SK-N-SH (cell line): ENCODE measurements around the gene ETV3. TPM values are rescaled to one million over a fixed set of nuclear protein-coding genes. Genes with fewer than 3 reads are reported as not detected.

Experiments
- CTCF ChIA-PET: fragments of 300-600, 350-600 bp; formaldehyde crosslinking; extraction: SDS; loops from one replicate; lab custom pipeline; 2021; lab: Yijun Ruan, JAX
- POLR2A ChIA-PET: fragments of 350-600 bp; sonication (Branson Sonifier 250); formaldehyde crosslinking; extraction: SDS; loops from one replicate; lab custom pipeline; 2020; ENCODE audit warnings: antibody characterized with exemption, inconsistent platforms; lab: Yijun Ruan, JAX
- DNase-seq: peaks from one replicate; pipeline ENCODE4 v3.0.0; 2012
- H2AFZ ChIP-seq: fragments of 200-600 bp; sonication (generic); 2 replicates; pipeline ENCODE4 v1.8.1; 2016; ENCODE audit warnings: antibody characterized with exemption, mild to moderate bottlenecking, low read depth
- H3F3A ChIP-seq: fragments of 200-600 bp; sonication (generic); replicated peaks from 2 replicates; pipeline ENCODE3; 2016; ENCODE audit warnings: antibody characterized with exemption, mild to moderate bottlenecking; ENCODE audit not compliant: insufficient read depth
- H3K27ac ChIP-seq, 2 experiments: fragments of 200-500 bp in 1 of 2; fragments of 200-600 bp in 1 of 2; sonication (Bioruptor generic) in 1 of 2; sonication (generic), shearing (Covaris generic) in 1 of 2; 2 replicates each; pipeline versions ENCODE4 v1.5.1 to v1.6.1; 2014 to 2016; ENCODE audit warnings: low read depth in 2 of 2, inconsistent platforms in 1 of 2, low read length in 1 of 2, mild to moderate bottlenecking in 1 of 2, mixed read lengths in 1 of 2
- H3K27me3 ChIP-seq: fragments of 200-600 bp; sonication (generic), shearing (Covaris generic); 2 replicates; pipeline ENCODE4 v1.6.1; 2016; ENCODE audit warnings: mixed run types; ENCODE audit not compliant: insufficient read depth
- H3K36me3 ChIP-seq, 2 experiments: fragments of 200-500 bp in 1 of 2; fragments of 200-600 bp in 1 of 2; sonication (Bioruptor generic) in 1 of 2; sonication (generic) in 1 of 2; replicated peaks in 1 of 2; 2 replicates each; pipeline versions ENCODE3 to v1.5.1; 2014 to 2016; ENCODE audit warnings: low read length in 1 of 2, mild to moderate bottlenecking in 1 of 2; ENCODE audit not compliant: insufficient read depth in 2 of 2, control insufficient read depth in 1 of 2
- H3K4me1 ChIP-seq, 2 experiments: fragments of 200-500 bp in 1 of 2; fragments of 200-600 bp in 1 of 2; sonication (Bioruptor generic) in 1 of 2; sonication (generic), shearing (Covaris generic) in 1 of 2; 2 replicates each; pipeline versions ENCODE4 v1.5.1 to v1.6.1; 2014 to 2016; ENCODE audit warnings: low read depth in 1 of 2, low read length in 1 of 2, mixed run types in 1 of 2; ENCODE audit not compliant: insufficient read depth in 2 of 2, control insufficient read depth in 1 of 2
- H3K4me2 ChIP-seq: fragments of 200-600 bp; sonication (generic), shearing (Covaris generic); 2 replicates; pipeline ENCODE4 v1.6.1; 2017; ENCODE audit warnings: mixed run types
- H3K4me3 ChIP-seq, 2 experiments: fragments of 200-500 bp in 1 of 2; fragments of 200-600 bp in 1 of 2; sonication (Bioruptor generic) in 1 of 2; sonication (generic), shearing (Covaris generic) in 1 of 2; 2 replicates each; pipeline versions ENCODE4 v1.5.1 to v1.8.1; 2014 to 2016; ENCODE audit warnings: low read depth in 2 of 2, inconsistent platforms in 1 of 2, low read length in 1 of 2, mild to moderate bottlenecking in 1 of 2, mixed read lengths in 1 of 2, moderate library complexity in 1 of 2
- H3K79me2 ChIP-seq: fragments of 200-600 bp; sonication (generic); 2 replicates; pipeline ENCODE4 v1.8.1; 2017; ENCODE audit warnings: mild to moderate bottlenecking; ENCODE audit not compliant: insufficient read depth
- H3K9ac ChIP-seq: fragments of 200-600 bp; sonication (generic); 2 replicates; pipeline ENCODE4 v1.6.1; 2017; ENCODE audit warnings: mixed run types
- H3K9me2 ChIP-seq: fragments of 200-600 bp; sonication (generic); 2 replicates; pipeline ENCODE4 v1.6.1; 2017; ENCODE audit warnings: mixed run types
- H3K9me3 ChIP-seq: fragments of 200-600 bp; sonication (generic); 2 replicates; pipeline ENCODE4 v1.6.1; 2017; ENCODE audit warnings: mixed run types, mild to moderate bottlenecking, moderate library complexity
- H4K20me1 ChIP-seq: fragments of 200-600 bp; sonication (generic); 2 replicates; pipeline ENCODE4 v1.6.1; 2017; ENCODE audit warnings: mild to moderate bottlenecking, mixed run types; ENCODE audit not compliant: insufficient read depth
- EZH2phosphoT487 ChIP-seq: fragments of 200-600 bp; sonication (generic); IDR thresholded peaks from 2 replicates; pipeline ENCODE4 v1.6.1; 2017; ENCODE audit warnings: low read depth, mixed run types, mild to moderate bottlenecking, antibody characterized with exemption, moderate library complexity, borderline replicate concordance
- FOSL2 ChIP-seq: IDR thresholded peaks from 2 replicates; pipeline ENCODE4 v1.4.0; 2012; ENCODE audit warnings: low read depth, mild to moderate bottlenecking, moderate library complexity, borderline replicate concordance
- FOXM1 ChIP-seq: IDR thresholded peaks from 2 replicates; pipeline ENCODE4 v1.4.0; 2012; ENCODE audit warnings: low read depth, mild to moderate bottlenecking
- IRF3 ChIP-seq: fragments of 150-350 bp; IDR thresholded peaks from 2 replicates; pipeline ENCODE4 v1.6.1; 2016; ENCODE audit warnings: mild to moderate bottlenecking, low read depth, low read length
- MEF2A ChIP-seq: IDR thresholded peaks from 2 replicates; pipeline ENCODE4 v1.4.0; 2012; ENCODE audit warnings: low read depth, borderline replicate concordance
- NFIC ChIP-seq: IDR thresholded peaks from 2 replicates; pipeline ENCODE4 v1.4.0; 2012; ENCODE audit warnings: borderline replicate concordance
- NRF1 ChIP-seq: IDR thresholded peaks from 2 replicates; pipeline ENCODE4 v1.6.1; 2012; ENCODE audit warnings: low read depth, mild to moderate bottlenecking, low read length
- POLR2AphosphoS5 ChIP-seq: IDR thresholded peaks from 2 replicates; pipeline ENCODE4 v1.6.1; 2012; ENCODE audit warnings: low read depth, low read length
- RAD21 ChIP-seq: IDR thresholded peaks from 2 replicates; pipeline ENCODE4 v1.6.1; 2012; ENCODE audit warnings: mild to moderate bottlenecking, low read length
- RFX5 ChIP-seq: IDR thresholded peaks from 2 replicates; pipeline ENCODE4 v1.6.1; 2012; ENCODE audit warnings: mild to moderate bottlenecking, improper control_type of control experiment, low read length
- RXRA ChIP-seq: IDR thresholded peaks from 2 replicates; pipeline ENCODE4 v1.4.0; 2012; ENCODE audit warnings: low read depth, mild to moderate bottlenecking, borderline replicate concordance
- SIN3A ChIP-seq: IDR thresholded peaks from 2 replicates; pipeline ENCODE4 v1.6.1; 2012; ENCODE audit warnings: low read depth, mild to moderate bottlenecking, low read length, moderate library complexity, borderline replicate concordance
- TAF1 ChIP-seq: IDR thresholded peaks from 2 replicates; pipeline ENCODE4 v1.6.1; 2012; ENCODE audit warnings: low read depth, mild to moderate bottlenecking, low read length, moderate library complexity, borderline replicate concordance
- TEAD4 ChIP-seq: IDR thresholded peaks from 2 replicates; pipeline ENCODE4 v1.4.0; 2012; ENCODE audit warnings: mild to moderate bottlenecking, borderline replicate concordance; ENCODE audit not compliant: insufficient read depth
- USF2 ChIP-seq: fragments of 150-350 bp; IDR thresholded peaks from 2 replicates; pipeline ENCODE4 v1.6.1; 2017; ENCODE audit warnings: antibody characterized with exemption, low read length, low read depth, borderline replicate concordance
- YY1 ChIP-seq: IDR thresholded peaks from 2 replicates; pipeline ENCODE4 v1.4.0; 2012; ENCODE audit warnings: low read depth, mild to moderate bottlenecking
- WGBS: methylation state at CpG from one replicate; pipeline ENCODE4 v1.1.6; 2017; ENCODE audit warnings: low lambda C conversion rate; 5-methylcytosine and 5-hydroxymethylcytosine counted together
- polyA plus RNA-seq, 3 experiments: library from polyadenylated mRNA; depleted of rRNA; stranded (reverse); fragments of >200 nt; gene quantifications; 2 replicates each; pipeline ENCODE4 v1.2.3, GENCODE V29; 2012

ETV3 gene
- polyA plus RNA-seq, 1 of the 3 experiments (the other 2 are of a cell fraction): 5.4 TPM

- Histone ChIP-seq H3K9me2 (no peaks in the 10 kb centered on the region), H3K4me2 (no peak overlapping the region), H3F3A (peaks cover 18% of the 10 kb centered on the region), H2AFZ (no peak overlapping the region), H3K79me2 (peaks cover 28% of the 10 kb centered on the region), H3K36me3 (peaks cover 7 to 10% of the 10 kb centered on the region in 2 experiments), H3K4me1 (peaks cover 13 to 33% of the 10 kb centered on the region in 2 experiments; a peak in 3 of 4 replicates)
- CTCF ChIA-PET: interaction anchor here (5.7 to 15.8 kb wide), 2 partner anchors 14 to 50 kb away, joined by 57 to 194 read pairs; no protein-coding TSS in a partner anchor
- DNase-seq: no peak
- 94% methylated on average over 2 of the region's 2 CpGs for WGBS
- no peak for TF ChIP-seq YY1
- no peak for TF ChIP-seq TEAD4
- no peak for TF ChIP-seq NFIC
- TF ChIP-seq FOXM1: no peak
- no peak for TF ChIP-seq USF2
- TF ChIP-seq RAD21: no peak
- TF ChIP-seq MEF2A: no peak
- no peak for TF ChIP-seq FOSL2
- TF ChIP-seq EZH2phosphoT487: no peak
- TF ChIP-seq SIN3A: no peak
- TF ChIP-seq IRF3: no peak
- no peak for TF ChIP-seq RXRA
- no peak for TF ChIP-seq RFX5
- TF ChIP-seq POLR2AphosphoS5: no peak
- no peak for TF ChIP-seq TAF1
- TF ChIP-seq NRF1: no peak
- TF ChIP-seq, all 33 proteins: peak for 0
- Histone ChIP-seq H3K27ac (peak overlapping the region in 1 of 2 experiments; percentile 34; a peak in 1 of 4 replicates), H3K9ac (no peak overlapping the region), H4K20me1 (peaks cover 24% of the 10 kb centered on the region), H3K9me3 (no peaks in the 10 kb centered on the region), H3K4me3 (no peak overlapping the region), H3K27me3 (no peaks in the 10 kb centered on the region)
- POLR2A ChIA-PET: no interaction called here
Observed at GRCh38 chr1:157140063-157140588, 1.9 kb upstream of the ETV3 start.
